SW480 (cell line): ENCODE results near the gene KY.

Experiments used
- DNase-seq: peaks from one replicate; pipeline ENCODE4 v3.0.0-alpha.2; 2016; ENCODE audit warnings: low spot score

Gene KY

DNA sequence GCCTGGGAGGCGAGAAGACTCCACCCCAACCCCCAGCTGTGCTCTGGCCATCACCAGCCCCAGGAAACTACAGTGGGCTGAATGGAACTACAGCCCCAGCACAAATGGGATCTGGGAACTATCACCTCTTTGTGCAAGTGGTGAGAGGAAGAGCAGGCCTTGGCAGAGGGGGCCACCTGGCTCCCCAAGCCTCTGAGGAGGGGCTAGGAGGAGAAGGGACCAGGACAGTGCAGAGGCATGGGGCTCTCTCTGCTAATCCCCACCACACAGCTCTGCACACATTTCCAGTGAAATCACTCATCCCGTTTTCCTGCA is 31.6 kb downstream of the KY start:
- DNase-seq, result no peak

DNA sequence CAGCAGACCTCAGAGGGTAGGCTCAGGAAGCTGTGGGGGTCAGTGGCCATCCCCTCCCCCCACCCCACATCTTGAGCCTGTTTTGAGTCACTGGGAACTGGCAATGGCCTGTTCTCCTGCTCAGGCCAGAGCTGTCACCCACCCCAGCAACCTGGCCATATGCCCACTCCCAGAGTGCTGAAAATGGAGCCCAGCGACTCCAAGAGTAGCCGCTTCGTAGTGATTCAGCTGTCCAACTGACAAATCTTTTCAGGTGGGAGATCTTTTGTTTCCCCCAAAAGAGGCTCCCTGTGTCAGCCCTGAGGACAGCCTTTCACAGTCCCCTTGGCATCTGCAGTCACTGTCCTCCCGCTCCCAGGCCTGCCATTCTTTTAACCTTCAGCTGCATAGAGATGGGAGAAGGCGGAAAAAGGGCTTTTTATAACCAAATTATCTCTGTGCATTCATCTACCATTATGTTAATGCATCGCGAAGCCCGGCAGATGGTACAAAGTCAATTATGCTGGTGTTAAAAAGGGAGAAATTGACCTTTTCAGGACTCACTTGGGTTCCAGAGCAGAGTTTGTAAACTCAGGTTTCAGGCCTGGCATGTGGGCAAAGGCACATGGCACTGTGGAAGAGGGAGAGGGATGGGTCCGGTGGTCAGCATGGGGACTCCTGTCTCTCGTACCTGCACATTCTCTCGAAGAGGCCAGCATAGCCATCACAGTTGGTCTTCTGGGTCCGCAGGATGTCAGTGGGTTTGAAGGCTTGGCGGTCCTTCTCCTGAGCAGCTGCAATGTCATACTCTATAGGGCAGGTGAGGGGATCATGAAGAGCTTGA is 32.1 kb downstream of the KY start:
- no peak for DNase-seq

DNA sequence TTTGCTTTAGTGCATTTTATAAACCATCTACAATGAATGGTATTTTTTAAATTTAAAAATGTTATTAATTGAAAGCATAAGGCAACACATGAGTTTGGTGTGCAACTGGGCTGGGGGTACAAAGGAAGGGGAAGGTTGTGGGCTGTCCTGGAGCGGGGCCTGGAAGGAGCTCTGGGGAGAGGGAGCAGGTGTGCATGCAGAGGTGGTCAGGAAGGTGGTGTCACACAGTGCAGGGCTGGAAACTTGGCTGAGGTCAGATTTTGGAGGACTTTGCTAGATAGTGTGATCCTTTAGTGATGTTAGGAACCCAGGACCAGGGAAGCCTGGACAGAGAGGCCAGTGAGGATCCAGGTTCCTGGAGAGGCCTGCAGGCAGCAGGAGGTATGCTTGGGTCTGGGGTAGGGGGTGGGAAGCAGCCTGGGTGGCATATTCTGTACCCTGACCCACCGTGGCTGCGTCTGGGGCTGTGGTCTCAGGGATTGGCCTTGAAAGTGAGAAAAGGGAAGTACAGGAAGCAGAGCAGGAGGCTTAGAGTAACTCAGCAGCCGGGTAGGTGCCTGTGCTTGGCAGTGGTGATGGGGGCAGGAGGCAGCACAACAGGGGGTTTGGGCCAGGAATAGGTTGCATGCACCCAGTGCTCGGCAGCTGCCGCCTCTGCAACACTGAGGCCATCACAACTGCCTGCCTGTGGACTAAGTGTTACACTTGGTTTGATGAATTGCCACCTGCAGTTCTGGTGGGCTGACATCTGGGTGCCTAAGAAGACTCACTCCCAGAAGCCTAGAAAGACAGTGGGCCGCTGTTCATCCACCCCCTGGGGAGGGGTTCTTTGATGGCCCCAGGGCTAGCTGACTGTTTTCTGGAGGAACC is 33.0 kb downstream of the KY start:
- DNase-seq, result no peak

DNA sequence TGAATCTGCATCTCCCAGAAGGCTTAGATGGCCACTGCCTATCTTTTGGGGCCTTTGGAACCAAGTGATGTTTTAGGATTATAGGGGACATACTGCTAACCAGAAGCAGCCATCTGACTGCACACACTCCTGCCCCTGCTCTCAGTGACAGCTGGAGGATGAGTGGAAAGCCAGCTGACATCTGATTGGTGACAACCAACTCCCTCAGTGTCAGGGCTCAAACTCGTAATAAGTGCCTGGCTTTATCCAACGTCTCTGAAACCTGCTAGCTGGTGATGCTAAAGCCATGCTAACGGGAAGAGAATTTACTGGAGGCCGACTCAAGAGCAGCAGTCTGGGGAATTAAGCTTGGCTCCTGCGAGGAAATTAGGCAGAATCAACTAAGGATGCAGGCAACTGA is 35.1 kb downstream of the KY start:
- no peak for DNase-seq

DNA sequence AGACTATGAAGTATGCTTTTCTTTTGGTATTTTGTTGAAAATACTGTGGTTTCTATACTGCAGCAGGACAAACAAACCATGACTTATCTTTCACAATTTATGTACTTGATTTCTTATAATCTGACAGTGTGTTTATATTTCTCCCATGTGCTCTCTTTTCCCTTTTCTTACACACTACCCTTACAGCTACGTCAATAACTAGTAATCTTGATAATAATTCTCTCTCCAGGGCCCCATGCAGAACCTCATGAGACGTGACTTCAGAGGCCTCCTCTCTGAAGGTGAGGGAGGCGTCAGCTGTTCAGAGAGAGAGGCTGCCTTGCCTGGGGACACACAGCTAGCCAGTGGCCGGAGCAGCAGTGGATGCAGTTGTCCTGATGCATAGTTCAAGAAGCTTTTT is 35.9 kb downstream of the KY start:
- DNase-seq, result no peak

DNA sequence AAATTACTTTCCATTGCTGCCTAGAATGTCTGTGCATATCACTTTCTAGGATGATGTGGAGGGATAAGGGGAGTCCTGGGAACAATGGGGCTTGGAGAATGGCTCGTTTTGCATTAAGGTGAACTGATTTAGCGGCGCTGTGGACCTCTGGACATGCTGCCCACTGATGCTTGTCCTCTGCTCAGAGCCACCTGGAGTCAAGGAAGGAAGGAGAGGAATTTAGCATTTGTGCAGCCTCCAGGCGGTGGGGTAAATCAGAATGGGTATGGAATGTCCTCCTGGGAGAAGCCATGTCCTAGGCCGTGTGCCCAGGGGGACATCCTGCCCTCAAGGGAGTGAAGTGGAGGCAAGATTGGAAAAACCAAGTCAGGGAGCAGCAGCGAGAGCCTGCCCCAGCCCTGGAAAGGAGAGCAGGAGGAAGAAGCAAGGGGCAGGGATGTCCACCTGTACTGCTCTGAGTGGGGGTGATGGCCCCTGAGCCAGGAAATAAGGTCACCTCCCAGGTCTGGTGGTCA is 37.8 kb downstream of the KY start:
- DNase-seq, result no peak

DNA sequence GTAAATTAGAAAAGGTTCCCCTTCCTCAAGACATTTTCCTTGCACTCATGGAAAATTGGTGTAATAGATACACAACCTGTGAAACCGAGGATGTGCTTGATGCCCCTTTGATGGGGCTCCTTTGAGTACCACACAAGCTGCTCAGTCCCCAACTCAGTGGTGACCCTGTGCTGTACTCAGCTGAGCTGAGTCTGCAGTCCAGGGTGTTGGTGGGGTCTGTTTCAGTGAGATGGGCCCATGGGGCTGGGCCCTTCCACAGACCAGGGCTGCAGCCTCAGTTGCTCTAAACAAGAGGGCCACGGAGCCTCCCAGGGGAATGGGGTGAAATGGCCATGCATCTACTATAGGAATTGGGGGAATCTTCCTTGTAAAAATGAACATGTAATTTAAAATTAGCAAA is 39.3 kb downstream of the KY start:
- no peak for DNase-seq

DNA sequence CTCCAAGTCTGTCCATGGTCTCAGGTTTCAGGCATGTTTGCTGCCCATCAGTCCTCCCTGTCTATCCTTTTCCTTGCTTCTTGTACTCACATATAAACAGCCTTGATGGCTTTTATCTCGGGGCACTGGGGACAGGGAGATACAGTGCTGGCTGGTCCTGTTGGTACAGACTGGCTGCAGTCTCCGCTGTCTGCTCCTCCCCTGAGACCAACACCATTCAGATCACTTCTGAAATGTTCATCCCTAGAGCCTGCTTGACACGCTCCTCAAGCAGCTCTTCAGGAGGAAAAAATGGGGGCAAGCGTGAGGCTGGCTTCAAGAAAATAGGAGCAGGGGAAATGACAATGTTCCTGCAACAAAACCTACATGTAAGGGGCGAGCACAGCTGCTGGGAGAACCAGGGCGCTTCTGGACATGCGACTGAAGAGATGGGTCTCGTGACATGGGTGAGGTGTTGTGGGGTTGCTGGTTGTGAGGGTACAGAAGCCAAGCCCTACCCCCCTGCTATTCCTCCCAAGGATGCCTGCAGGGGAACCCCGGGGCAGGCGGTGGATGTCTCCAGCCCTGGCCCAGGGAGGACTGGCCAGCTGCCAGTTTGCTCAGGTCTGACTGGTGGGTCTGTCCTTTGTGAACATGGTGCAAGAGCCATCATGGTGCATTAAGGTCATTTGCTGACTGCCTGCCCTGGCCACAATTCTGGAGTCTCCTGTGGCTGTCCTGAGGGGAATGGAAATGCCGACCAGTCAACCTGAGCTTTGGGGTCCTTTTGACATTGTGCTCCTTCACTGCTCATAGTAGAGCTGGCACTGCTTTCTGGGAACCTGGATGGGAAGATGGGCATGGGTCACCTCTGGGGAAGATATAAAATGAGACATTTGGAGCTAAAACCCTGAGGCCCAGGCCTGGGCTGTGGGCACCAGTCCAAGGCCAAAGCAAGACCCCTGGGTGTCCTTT is 40.1 kb downstream of the KY start:
- DNase-seq, result no peak

DNA sequence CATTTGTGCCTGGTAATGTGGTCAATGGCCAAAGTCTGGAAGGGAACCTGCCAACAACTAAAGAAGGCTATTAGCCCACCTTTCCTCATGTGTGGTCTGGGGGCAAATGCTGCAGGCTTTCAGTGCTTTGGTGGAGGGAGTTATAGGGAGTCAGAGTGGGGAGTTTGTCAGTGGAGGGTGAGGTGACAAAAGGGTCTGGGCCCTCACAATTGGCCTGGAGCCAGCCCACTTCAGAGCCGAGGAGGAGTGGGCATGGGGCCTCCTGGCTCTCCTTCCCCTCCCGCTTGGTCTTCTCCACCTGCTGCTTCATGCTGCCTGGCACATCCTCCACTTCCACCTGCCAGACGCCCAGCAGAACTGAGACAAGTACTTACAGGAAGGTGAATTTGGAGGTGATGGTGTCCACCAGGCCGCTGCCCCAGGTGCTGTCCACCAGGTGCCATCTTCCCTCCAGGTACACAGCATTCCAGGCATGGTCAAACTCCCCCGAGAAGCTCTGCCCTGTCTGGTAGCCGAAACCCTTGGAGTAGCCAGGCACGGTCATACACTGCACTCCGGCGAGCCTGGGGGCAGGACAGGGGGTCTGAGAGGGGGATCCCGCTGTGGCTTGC is 40.9 kb downstream of the KY start:
- DNase-seq, result no peak

DNA sequence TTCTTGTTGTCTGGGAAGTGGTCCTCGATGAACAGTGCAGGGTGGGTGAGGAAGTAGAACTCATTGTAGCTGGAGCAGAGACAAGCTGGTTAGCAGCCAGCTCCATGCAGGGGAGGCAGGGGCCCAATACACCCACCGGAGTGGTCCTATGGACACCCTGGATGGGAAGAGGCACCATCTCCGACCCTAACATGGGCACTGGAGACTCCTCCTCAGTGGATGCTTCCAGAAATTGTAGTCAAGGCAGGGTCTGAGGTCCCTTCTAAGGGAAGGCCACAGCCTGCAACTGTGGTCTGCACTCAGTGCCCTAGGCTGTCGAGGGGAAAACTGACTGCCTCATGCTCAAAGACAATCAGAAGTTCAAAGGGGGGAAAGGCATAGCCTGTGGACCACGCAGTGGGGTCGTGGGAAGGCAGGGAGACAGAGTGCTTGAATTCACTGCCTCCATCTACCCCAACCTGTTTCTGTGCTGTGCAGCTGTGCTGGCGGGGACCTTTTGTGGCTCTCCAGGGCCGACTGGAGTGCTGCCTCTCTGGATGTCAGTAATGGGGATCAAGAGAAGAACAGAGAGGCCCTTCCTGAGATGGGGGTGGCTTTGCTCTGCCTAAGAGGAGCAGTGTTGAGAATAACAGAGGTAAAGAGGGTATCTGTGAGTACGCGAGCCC is 41.9 kb downstream of the KY start:
- no peak for DNase-seq

DNA sequence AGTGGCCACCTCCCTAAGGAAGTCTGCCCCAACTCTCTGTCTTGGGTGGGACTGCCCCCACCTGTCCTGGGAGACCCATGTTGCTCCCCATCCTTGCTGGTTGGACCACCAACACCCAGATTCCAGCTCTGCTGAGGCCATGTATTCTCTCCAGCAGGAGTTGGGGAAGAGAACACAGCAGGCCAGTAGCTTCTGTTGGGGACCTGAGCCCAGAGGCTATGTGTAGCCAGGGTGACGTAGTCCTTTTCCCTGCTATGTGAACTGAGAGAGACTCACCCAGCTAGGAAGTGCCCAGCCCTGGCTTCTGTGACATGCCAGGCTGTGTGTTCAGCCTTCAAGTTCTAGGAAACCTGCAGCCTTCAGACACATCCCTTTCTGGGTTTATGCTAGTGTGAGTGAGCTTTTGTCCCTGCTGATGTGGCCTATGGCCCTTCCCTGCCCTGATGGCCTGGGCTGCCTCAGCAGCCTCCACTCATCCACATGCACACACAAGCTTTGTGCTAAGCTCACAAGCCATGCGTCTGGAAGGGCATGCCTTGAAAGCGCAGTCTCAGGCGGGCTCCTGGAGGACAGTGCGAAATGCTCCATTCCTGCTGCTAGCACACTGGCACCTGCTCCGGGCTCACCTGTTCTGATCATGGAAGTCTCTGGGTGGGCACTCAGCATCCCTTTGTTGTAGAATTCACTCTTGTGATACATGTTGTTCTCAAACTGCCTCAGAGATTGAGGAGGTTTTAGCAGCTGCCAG is 42.6 kb downstream of the KY start:
- no peak for DNase-seq

DNA sequence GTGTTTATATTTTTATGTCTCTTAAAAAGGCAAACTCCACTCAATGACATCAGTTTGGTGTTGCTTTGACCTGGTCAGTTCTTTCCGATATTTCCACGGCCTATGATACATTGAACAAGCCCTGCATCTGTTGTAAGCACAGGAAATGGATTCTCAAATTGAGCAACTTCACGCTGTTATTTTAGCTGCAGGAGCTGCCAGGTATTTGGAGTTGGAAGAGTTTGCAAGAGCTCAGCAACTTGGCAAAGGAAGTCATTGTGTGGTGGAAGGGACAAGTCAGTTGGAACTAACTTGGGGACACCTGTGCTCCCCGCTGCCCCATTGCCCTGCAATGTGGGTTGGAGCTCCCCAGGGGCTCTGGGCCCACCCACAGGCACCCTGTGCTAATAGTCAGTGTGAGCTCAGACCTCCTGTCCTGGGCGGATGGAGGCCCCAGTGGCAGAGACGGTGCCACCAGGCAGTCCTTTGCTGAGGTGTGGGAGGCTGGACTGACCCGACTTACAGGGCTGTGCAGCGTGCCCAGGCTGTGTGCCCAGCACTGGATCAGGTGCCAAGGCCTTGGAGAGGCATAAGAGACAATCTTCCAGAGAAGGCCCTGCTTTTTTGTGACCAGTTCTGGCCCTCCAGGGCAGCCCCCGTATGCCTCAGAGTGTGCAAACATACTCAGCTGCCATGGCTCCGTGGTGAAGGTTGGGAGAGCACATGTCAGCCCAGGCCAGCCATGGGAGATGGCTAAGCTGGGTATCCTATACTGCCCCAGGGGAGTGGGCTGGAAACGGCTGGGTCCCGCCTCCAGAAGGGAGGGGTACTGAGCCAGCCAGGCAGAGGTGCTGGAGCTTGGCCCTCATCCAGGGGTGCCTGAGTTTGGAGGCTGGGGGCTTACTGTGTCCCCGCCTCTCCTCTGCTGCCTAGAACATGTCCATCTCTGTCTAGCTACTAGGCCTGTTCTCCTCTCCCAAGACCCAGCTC is 43.5 kb downstream of the KY start:
- no peak for DNase-seq

DNA sequence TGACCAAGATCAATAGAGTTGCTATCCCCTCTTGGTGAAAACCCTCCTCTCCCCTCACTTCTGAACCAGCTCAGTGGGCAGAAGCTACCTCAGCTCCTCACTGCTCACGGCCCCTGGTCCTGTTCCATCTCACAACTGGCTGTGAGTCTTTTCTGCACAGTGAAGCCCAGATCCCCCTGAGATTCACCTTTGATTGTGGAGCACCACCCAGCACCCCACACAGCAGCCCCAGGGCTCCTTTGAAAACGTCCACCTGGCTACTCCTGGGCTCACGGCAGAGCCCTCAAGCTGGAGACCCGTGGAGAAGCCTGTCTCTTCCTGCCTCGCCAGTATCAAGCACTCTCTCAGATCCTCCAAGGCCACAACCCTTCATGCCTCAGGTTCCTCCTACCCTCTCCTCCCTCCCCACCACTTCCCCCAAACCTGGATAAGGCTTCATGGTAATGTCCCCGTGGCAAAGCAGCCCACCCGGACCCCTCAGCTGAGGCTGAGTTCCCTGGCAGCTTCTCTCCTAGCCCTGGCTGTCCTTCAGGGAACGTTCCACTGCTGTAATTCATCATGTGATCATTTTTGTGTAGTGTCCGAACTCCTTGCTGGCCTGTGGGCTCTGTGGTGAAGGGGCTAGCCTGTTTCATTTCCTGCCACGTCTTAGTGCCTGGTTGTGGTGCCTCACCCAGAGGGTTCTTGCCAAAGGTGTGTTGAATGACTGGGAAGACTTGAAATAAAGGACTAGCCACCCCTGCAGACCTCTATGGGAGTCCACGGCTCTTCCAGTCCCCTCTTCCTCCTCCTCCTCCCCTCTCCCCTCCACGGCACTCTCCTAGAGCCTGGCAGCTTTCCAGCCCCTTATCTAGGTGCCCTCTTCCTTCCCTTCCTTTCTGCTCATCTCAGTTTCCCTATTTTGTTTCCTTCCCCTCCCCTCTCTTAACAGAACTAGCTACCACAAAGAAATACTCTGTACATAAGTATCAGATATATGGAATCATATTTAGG is 44.5 kb downstream of the KY start:
- DNase-seq, result no peak

DNA sequence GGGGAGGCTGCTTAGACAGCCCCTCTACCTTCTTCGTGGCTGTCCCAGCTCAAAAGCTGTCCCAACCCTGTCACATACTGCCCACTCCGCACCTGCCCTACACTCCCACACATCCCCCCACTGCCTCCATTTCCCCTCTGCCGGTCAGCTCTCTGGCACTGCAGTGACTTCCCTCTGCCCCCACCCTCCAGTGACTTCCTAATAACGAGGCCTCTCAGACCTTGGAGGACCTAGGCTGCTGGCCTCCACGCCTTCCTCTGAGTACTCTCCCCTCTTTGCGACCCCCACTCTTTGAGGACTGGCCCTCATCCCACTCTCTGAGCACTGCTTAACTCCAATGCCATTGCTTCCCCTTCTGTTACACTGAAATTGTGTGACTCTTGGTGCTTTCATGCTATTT is 45.3 kb downstream of the KY start:
- no peak for DNase-seq

DNA sequence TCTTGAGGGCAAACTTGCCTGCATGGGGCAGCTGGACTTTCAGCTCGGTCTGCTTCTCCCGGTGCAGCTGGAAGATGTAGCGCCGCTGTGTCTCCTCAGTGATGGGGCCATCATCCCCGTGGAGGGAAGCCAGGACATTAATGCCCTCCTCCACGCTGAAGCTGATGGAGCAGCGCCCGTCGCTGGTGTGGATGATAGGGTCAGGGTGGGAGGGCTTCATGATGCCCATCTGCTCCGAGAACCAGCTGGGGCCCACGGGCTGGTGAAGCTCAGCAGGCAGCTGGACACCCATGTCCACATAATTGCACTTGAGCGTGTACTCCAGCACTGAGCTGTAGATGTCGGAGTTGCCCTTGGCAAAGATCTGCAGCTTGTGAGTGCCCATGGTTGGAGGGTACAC is 46.9 kb downstream of the KY start:
- DNase-seq, result no peak

DNA sequence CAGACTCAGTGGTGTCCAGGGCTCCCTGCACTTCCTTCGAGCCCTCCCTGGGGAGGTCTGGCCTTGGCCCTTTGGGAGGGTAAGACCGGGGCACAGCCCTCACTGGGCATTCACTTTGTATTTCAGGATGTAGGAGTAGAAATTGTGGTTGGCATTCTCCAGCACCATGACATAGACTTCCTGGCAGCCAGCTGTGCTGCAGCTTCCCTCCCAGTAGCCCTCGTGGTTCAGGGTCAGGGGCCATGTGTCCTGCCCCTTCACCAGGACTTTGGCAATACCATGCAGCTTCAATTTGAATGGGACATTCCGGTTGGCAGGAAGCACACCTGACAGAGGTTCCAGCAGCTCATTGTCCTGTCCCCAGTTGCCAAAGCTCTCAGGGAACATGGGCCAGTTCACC is 47.3 kb downstream of the KY start:
- DNase-seq, result no peak

DNA sequence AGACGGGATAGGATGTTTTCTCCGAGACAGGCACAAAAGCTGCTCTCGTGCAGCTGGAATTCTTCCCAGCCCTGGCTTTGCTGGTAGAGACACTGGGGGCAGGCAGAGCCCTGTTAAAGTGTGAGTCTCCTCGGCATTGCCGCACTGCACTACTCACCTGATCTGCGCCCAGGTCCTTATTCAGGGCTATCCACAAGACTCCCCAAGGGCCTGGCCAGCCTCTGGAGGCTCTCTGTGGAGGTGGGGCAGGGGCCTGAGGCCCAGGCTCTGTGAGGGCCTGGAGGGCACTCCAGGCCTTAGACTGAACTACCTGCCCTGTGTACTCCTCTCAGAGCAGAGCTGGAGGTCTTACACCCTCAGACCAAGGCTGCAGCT is 48.4 kb downstream of the KY start:
- DNase-seq, result no peak
